SK-N-SH (cell line): ENCODE results near the gene WIPI1. TPM values are rescaled to one million over a fixed set of nuclear protein-coding genes. Genes with fewer than 3 reads are reported as not detected.

ENCODE experiments used
- CTCF ChIA-PET: fragments of 300-600, 350-600 bp; formaldehyde crosslinking; extraction: SDS; loops from one replicate; lab custom pipeline; 2021; lab: Yijun Ruan, JAX
- POLR2A ChIA-PET: fragments of 350-600 bp; sonication (Branson Sonifier 250); formaldehyde crosslinking; extraction: SDS; loops from one replicate; lab custom pipeline; 2020; ENCODE audit warnings: antibody characterized with exemption, inconsistent platforms; lab: Yijun Ruan, JAX
- DNase-seq: peaks from one replicate; pipeline ENCODE4 v3.0.0; 2012
- H2AFZ ChIP-seq: fragments of 200-600 bp; sonication (generic); 2 replicates; pipeline ENCODE4 v1.8.1; 2016; ENCODE audit warnings: antibody characterized with exemption, mild to moderate bottlenecking, low read depth
- H3F3A ChIP-seq: fragments of 200-600 bp; sonication (generic); replicated peaks from 2 replicates; pipeline ENCODE3; 2016; ENCODE audit warnings: antibody characterized with exemption, mild to moderate bottlenecking; ENCODE audit not compliant: insufficient read depth
- H3K27ac ChIP-seq, 2 experiments: fragments of 200-500 bp in 1 of 2; fragments of 200-600 bp in 1 of 2; sonication (Bioruptor generic) in 1 of 2; sonication (generic), shearing (Covaris generic) in 1 of 2; 2 replicates each; pipeline versions ENCODE4 v1.5.1 to v1.6.1; 2014 to 2016; ENCODE audit warnings: low read depth in 2 of 2, inconsistent platforms in 1 of 2, low read length in 1 of 2, mild to moderate bottlenecking in 1 of 2, mixed read lengths in 1 of 2
- H3K27me3 ChIP-seq: fragments of 200-600 bp; sonication (generic), shearing (Covaris generic); 2 replicates; pipeline ENCODE4 v1.6.1; 2016; ENCODE audit warnings: mixed run types; ENCODE audit not compliant: insufficient read depth
- H3K36me3 ChIP-seq, 2 experiments: fragments of 200-500 bp in 1 of 2; fragments of 200-600 bp in 1 of 2; sonication (Bioruptor generic) in 1 of 2; sonication (generic) in 1 of 2; replicated peaks in 1 of 2; 2 replicates each; pipeline versions ENCODE3 to v1.5.1; 2014 to 2016; ENCODE audit warnings: low read length in 1 of 2, mild to moderate bottlenecking in 1 of 2; ENCODE audit not compliant: insufficient read depth in 2 of 2, control insufficient read depth in 1 of 2
- H3K4me1 ChIP-seq, 2 experiments: fragments of 200-500 bp in 1 of 2; fragments of 200-600 bp in 1 of 2; sonication (Bioruptor generic) in 1 of 2; sonication (generic), shearing (Covaris generic) in 1 of 2; 2 replicates each; pipeline versions ENCODE4 v1.5.1 to v1.6.1; 2014 to 2016; ENCODE audit warnings: low read depth in 1 of 2, low read length in 1 of 2, mixed run types in 1 of 2; ENCODE audit not compliant: insufficient read depth in 2 of 2, control insufficient read depth in 1 of 2
- H3K4me2 ChIP-seq: fragments of 200-600 bp; sonication (generic), shearing (Covaris generic); 2 replicates; pipeline ENCODE4 v1.6.1; 2017; ENCODE audit warnings: mixed run types
- H3K4me3 ChIP-seq, 2 experiments: fragments of 200-500 bp in 1 of 2; fragments of 200-600 bp in 1 of 2; sonication (Bioruptor generic) in 1 of 2; sonication (generic), shearing (Covaris generic) in 1 of 2; 2 replicates each; pipeline versions ENCODE4 v1.5.1 to v1.8.1; 2014 to 2016; ENCODE audit warnings: low read depth in 2 of 2, inconsistent platforms in 1 of 2, low read length in 1 of 2, mild to moderate bottlenecking in 1 of 2, mixed read lengths in 1 of 2, moderate library complexity in 1 of 2
- H3K79me2 ChIP-seq: fragments of 200-600 bp; sonication (generic); 2 replicates; pipeline ENCODE4 v1.8.1; 2017; ENCODE audit warnings: mild to moderate bottlenecking; ENCODE audit not compliant: insufficient read depth
- H3K9ac ChIP-seq: fragments of 200-600 bp; sonication (generic); 2 replicates; pipeline ENCODE4 v1.6.1; 2017; ENCODE audit warnings: mixed run types
- H3K9me2 ChIP-seq: fragments of 200-600 bp; sonication (generic); 2 replicates; pipeline ENCODE4 v1.6.1; 2017; ENCODE audit warnings: mixed run types
- H3K9me3 ChIP-seq: fragments of 200-600 bp; sonication (generic); 2 replicates; pipeline ENCODE4 v1.6.1; 2017; ENCODE audit warnings: mixed run types, mild to moderate bottlenecking, moderate library complexity
- H4K20me1 ChIP-seq: fragments of 200-600 bp; sonication (generic); 2 replicates; pipeline ENCODE4 v1.6.1; 2017; ENCODE audit warnings: mild to moderate bottlenecking, mixed run types; ENCODE audit not compliant: insufficient read depth
- CTCF ChIP-seq: fragments of 200-600 bp; sonication (generic); IDR thresholded peaks from 2 replicates; pipeline ENCODE4 v1.6.1; 2017; ENCODE audit warnings: antibody characterized with exemption, mild to moderate bottlenecking, moderate library complexity
- ELF1 ChIP-seq: IDR thresholded peaks from 2 replicates; pipeline ENCODE4 v1.4.0; 2012
- EP300 ChIP-seq, 2 experiments: IDR thresholded peaks; 2 replicates each; pipeline versions ENCODE4 v1.4.0 to v1.6.1; 2012; ENCODE audit warnings: borderline replicate concordance in 1 of 2, low read depth in 1 of 2, low read length in 1 of 2
- IRF3 ChIP-seq: fragments of 150-350 bp; IDR thresholded peaks from 2 replicates; pipeline ENCODE4 v1.6.1; 2016; ENCODE audit warnings: mild to moderate bottlenecking, low read depth, low read length
- MAX ChIP-seq: IDR thresholded peaks from 2 replicates; pipeline ENCODE4 v1.4.0; 2012; ENCODE audit warnings: low read depth
- PBX3 ChIP-seq: IDR thresholded peaks from 2 replicates; pipeline ENCODE4; 2012
- SIN3A ChIP-seq: IDR thresholded peaks from 2 replicates; pipeline ENCODE4 v1.6.1; 2012; ENCODE audit warnings: low read depth, mild to moderate bottlenecking, low read length, moderate library complexity, borderline replicate concordance
- TAF1 ChIP-seq: IDR thresholded peaks from 2 replicates; pipeline ENCODE4 v1.6.1; 2012; ENCODE audit warnings: low read depth, mild to moderate bottlenecking, low read length, moderate library complexity, borderline replicate concordance
- TCF12 ChIP-seq: IDR thresholded peaks from 2 replicates; pipeline ENCODE4 v1.4.0; 2012
- USF2 ChIP-seq: fragments of 150-350 bp; IDR thresholded peaks from 2 replicates; pipeline ENCODE4 v1.6.1; 2017; ENCODE audit warnings: antibody characterized with exemption, low read length, low read depth, borderline replicate concordance
- YY1 ChIP-seq: IDR thresholded peaks from 2 replicates; pipeline ENCODE4 v1.4.0; 2012; ENCODE audit warnings: low read depth, mild to moderate bottlenecking
- ZBTB33 ChIP-seq: IDR thresholded peaks from 2 replicates; pipeline ENCODE4 v1.4.0; 2012; ENCODE audit warnings: low read depth, borderline replicate concordance
- WGBS: methylation state at CpG from one replicate; pipeline ENCODE4 v1.1.6; 2017; ENCODE audit warnings: low lambda C conversion rate; 5-methylcytosine and 5-hydroxymethylcytosine counted together
- polyA plus RNA-seq, 3 experiments: library from polyadenylated mRNA; depleted of rRNA; stranded (reverse); fragments of >200 nt; gene quantifications; 2 replicates each; pipeline ENCODE4 v1.2.3, GENCODE V29; 2012

WIPI1 gene
- polyA plus RNA-seq, 1 of the 3 experiments (the other 2 are of a cell fraction), result 52.7 TPM

GRCh38 chr17:68501074-68501473 is 43.8 kb upstream of the WIPI1 start:
- H3K27me3 ChIP-seq, result no peaks in the 10 kb centered on the region; the same call in 1 of the 2 replicates
- ChIA-PET POLR2A (no interaction called here), CTCF (interaction anchor here (0.7 to 1.8 kb wide), 3 partner anchors 10 to 35 kb away, joined by 3 to 4 read pairs (median 3); no protein-coding TSS in a partner anchor)
- H3F3A ChIP-seq, result peaks cover 3% of the 10 kb centered on the region
- no peak overlapping the region for H2AFZ ChIP-seq
- no peaks in the 10 kb centered on the region for H4K20me1 ChIP-seq
- H3K9ac ChIP-seq, result no peak overlapping the region
- H3K4me1 ChIP-seq, result peaks cover 0 to 6% of the 10 kb centered on the region in 2 experiments; a peak in 1 of 4 replicates
- H3K27ac ChIP-seq, result no peak overlapping the region
- no peak for DNase-seq
- H3K79me2 ChIP-seq, result no peaks in the 10 kb centered on the region
- H3K4me3 ChIP-seq, result no peak overlapping the region
- WGBS, result 30% methylated on average over 3 of the region's 3 CpGs
- no peaks in the 10 kb centered on the region for H3K9me3 ChIP-seq
- H3K4me2 ChIP-seq, result no peak overlapping the region
- H3K9me2 ChIP-seq, result no peaks in the 10 kb centered on the region
- TF ChIP-seq SIN3A, result no peak
- TF ChIP-seq YY1, result no peak
- no peak for TF ChIP-seq CTCF
- no peak for TF ChIP-seq USF2
- no peak for TF ChIP-seq ELF1
- no peak for TF ChIP-seq PBX3
- no peak for TF ChIP-seq TCF12
- TF ChIP-seq MAX, result no peak
- TF ChIP-seq IRF3, result no peak
- no peak for TF ChIP-seq EP300 (IDR thresholded peaks at IDR 0.05; ENCODE audit: borderline replicate concordance in 1 of 2, low read depth in 1 of 2, low read length in 1 of 2)
- TF ChIP-seq ZBTB33, result no peak
- no peak for TF ChIP-seq TAF1
- TF ChIP-seq, all 33 proteins: peak for 0
- no peaks in the 10 kb centered on the region for H3K36me3 ChIP-seq
